Stimulated activated CD4-positive, alpha-beta T cell treated with anti-CD3 and anti-CD28 coated beads, Interleukin-1b, Interleukin-23, amount 100 ng/mL, for 24 hours (primary cell): Measurements from ENCODE around the gene DSCAML1.

Source experiments
- DNase-seq, 4 experiments: peaks; one replicate each; pipeline ENCODE4 v3.0.0-alpha.2; 2020; ENCODE audit warnings: low read depth in 4 of 4, low spot score in 1 of 4

DSCAML1 gene

DNA sequence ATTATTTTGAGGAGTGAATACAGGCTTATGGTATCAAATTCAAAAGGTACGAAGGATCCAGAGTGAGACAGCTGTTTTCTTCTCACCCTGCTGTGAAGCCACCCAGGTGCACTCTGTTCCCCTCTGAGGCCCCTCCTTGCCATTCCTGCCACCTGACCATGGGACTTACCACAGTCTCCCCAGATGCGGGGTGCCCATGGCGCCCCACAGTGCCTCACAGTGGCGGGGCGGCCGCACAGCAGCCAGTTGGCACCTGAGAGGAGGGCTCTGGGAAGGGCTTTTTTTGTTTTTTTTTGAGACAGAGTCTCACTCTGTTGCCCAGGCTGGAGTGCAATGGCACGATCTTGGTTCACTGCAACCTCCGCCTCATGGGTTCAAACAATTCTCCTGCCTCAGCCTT, 317.6 kb downstream of the DSCAML1 start:
- peak in 1 of 4 experiments; percentile 23 for DNase-seq

- DNase-seq: no peak
These were observed 318.1 kb downstream of the DSCAML1 start for GRCh38 chr11:117478926-117479325.

- no peak for DNase-seq
These were observed 318.7 kb downstream of the DSCAML1 start for GRCh38 chr11:117478126-117478860.

DNA sequence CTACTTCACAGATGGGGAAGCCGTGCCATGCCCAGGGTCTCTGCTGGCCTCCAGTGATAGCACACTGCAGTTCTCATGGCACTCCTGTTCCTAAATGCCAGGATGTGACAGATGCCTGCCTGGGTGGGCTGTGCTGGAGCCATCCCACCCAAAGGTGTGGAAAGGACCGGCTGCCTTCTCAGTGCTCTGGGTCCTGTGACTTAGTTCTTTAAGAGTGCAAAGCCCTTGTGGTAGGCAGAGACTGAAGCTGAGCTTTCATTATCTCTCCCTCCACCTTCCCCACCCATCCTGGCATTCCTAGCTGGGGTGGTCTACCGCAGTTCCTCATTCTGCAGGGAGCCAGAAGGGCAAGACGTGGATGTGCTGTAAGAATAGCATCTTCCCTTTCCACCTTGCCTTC, 319.3 kb downstream of the DSCAML1 start:
- no peak for DNase-seq

- no peak for DNase-seq
These were observed 320.4 kb downstream of the DSCAML1 start for GRCh38 chr11:117476531-117477142.

GRCh38 chr11:117475716-117476530, 321.1 kb downstream of the DSCAML1 start:
- DNase-seq: no peak

DNA sequence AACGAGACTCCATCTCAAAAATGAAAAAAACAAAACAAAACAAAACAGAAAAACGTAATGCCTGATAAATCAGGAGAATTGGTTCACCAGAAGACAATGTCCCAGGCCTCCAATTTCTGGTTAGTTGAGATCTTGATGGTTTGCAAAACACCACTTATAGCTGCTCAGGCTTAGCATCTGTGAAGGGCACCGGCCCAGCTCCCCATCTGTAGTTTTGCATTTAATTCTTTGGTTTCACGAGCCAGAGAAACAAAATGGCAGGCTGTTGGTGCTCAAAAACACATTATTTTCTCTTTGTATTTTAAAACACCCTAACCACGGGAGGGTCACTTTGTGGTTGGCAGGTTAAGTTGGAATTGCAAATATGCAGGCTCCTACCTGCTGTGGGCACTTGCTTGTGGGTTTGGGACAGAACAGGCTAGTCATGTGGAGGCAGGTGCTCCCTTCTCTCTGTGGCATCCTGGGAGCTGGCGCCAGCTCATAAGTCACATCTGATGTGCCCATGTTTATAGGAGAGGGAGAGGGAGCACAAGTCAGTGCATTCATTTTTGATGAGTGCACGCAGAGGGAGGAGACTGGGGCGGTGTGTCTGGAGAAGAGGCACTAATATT, 323.4 kb downstream of the DSCAML1 start:
- no peak for DNase-seq

GRCh38 chr11:117471776-117472175, 325.2 kb downstream of the DSCAML1 start:
- DNase-seq: no peak

GRCh38 chr11:117470576-117470975, 326.4 kb downstream of the DSCAML1 start:
- no peak for DNase-seq

DNA sequence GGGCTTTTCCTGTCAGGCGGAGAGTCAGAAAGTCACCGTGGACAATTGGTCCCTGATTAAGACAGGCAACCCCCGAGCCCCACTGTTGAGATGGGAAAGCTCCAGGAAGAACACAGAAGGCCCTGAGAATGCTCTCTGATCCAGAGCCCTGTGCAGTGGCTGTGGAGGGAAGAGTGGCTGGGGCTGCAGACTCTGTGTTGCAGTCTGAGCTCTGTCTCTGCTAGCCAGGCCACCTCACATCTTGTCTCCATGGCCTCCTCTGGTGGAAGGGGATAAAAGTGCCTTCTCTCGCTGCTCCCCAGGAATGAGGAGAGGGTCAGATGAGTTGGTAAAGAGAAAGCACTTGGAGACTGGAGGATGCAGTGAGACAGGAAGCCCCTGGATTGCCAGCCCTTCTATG, 328.1 kb downstream of the DSCAML1 start:
- no peak for DNase-seq

DNA sequence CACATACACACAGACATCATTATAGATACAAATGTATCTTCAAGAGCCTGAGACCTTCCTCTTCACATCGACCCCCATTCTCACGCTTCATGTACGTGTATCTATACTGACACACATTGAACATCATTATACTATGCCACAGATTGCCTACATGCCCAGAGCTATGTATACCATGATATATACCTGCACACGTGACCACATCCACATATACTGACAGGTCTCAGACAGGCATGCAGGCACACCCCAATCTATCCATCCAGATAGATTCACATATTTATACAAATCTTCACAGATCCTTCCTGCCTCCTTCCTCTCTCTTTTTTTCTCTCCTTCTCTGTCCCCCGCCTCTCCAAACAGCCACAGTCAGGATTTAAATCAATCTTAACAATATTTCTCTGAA, 329.2 kb downstream of the DSCAML1 start:
- DNase-seq: no peak

- DNase-seq: no peak
These were observed 330.1 kb downstream of the DSCAML1 start for GRCh38 chr11:117466966-117467365.

- no peak for DNase-seq
These were observed 331.6 kb downstream of the DSCAML1 start for GRCh38 chr11:117465236-117465997.

GRCh38 chr11:117464778-117465177, 332.2 kb downstream of the DSCAML1 start:
- DNase-seq: no peak

DNA sequence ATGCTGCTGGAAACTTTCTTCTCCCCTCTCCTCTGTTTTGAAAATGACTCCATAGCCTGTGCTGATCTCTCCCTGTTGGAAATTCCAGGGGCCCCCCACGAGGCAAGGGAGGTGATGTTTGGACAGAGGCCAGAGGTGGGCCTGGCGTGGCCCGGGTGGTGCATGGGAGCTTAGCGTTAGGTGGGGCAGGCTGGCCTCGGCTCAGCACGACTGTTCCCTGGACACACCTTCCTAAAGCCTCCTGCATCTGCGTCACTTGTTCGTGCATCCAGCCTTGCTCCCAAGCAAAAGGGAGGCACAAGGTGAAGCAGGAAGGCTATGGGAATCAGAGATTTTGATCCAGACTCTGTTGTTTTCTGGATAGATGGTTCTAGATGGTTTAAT, 334.2 kb downstream of the DSCAML1 start:
- no peak for DNase-seq

GRCh38 chr11:117462183-117462863, 334.7 kb downstream of the DSCAML1 start:
- no peak for DNase-seq

- DNase-seq: no peak
These were observed 335.4 kb downstream of the DSCAML1 start for GRCh38 chr11:117461396-117462182.

- DNase-seq: no peak
These were observed 337.1 kb downstream of the DSCAML1 start for GRCh38 chr11:117459979-117460300.

GRCh38 chr11:117459123-117459978, 337.7 kb downstream of the DSCAML1 start:
- no peak for DNase-seq
